ENCODE data around the gene GNAT1. TPM values are rescaled to one million over a fixed set of nuclear protein-coding genes. Genes with fewer than 3 reads are reported as not detected.
A peak's percentile ranks its signal among the peaks of the same experiment; 100 is the strongest.

Gene GNAT1
- total and polyA plus RNA-seq, 2 of the 13 experiments (the other 11 are each of a cell fraction or from before 2014, with no cell fraction given), result 0.15 TPM; not detected in 1

DNA sequence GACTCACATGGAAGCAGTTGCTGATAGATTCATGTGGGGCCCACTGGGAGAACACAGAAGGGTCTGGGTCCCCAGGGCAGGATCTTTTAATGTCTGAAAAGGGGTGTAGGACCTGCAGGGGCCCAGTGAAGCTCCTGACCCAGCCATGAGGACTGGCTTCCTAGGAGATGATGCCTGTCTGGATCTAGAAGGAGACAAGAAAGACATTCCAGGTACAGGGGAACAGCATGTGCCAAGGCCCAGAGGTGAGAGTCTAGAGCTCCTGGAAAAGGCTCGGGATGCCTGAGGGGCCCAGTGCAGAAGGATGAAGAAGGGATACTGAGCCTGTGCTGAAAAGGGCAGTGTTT is 41.0 kb upstream of the GNAT1 start:
- DNase-seq (ENCODE audit: low spot score) (no peak), ATAC-seq (peak; percentile 1; the same call in 2 of the 3 replicates), FAIRE-seq (no peak)
- 29% methylated on average over 1 of the region's 1 CpG for WGBS (ENCODE audit: low lambda C conversion rate)
- peak overlapping the region; percentile 28 for H2AFZ ChIP-seq (ENCODE audit: low read length)
- peak overlapping the region; percentile 58 for H3K9ac ChIP-seq (ENCODE audit: insufficient read depth, low read depth, low read length)
- no peaks in the 10 kb centered on the region for H3K79me2 ChIP-seq (ENCODE audit: insufficient read depth, low read length)
- peaks cover 0 to 15% of the 10 kb centered on the region in 2 experiments; a peak in 2 of 5 replicates for H3K27me3 ChIP-seq (ENCODE audit: control insufficient read depth in 1 of 2, insufficient read depth in 2 of 2, low read length in 2 of 2)
- H4K20me1 ChIP-seq (ENCODE audit: insufficient read depth, low read length), result no peaks in the 10 kb centered on the region
- peak overlapping the region; percentile 93 for H3K4me2 ChIP-seq (ENCODE audit: low read depth, low read length)
- H3K27ac ChIP-seq (ENCODE audit: extremely low read length, insufficient read depth, low read length), result peak overlapping the region; percentile 69
- in situ Hi-C loops (cut with HindIII; ENCODE audit: extremely low pct_ligation_motif_present, low pct_unique_long_range_greater_than_20kb), result no loop called here
- BruUV-seq (replicated peaks), result no TSS peak
- CTCF ChIA-PET (ENCODE audit: low intra/inter-chr PET ratio, low total read pairs), result no interaction called here
- no peaks in the 10 kb centered on the region for H3K36me3 ChIP-seq (replicated peaks in 1 of 2; ENCODE audit: control insufficient read depth in 1 of 2, insufficient read depth in 2 of 2, low read length in 2 of 2)
- peaks cover 66% of the 10 kb centered on the region for H3K4me1 ChIP-seq (ENCODE audit: insufficient read depth, low read length)
- intact Hi-C loops (cut with micrococcal nuclease; ENCODE audit: unreplicated experiment), result no loop called here
- no peaks in the 10 kb centered on the region for H3K9me3 ChIP-seq (ENCODE audit: low read length)
- POLR2A ChIA-PET, result interaction anchor here (0.9 to 4.3 kb wide), 17 partner anchors 10 to 114 kb away, joined by 3 to 23 read pairs (median 5); partner anchors contain the start of genes GNAI2, GNAT1 and SLC38A3
- H3K4me3 ChIP-seq (replicated peaks in 1 of 3; ENCODE audit: insufficient read depth in 1 of 3, low read depth in 2 of 3, low read length in 3 of 3), result peak overlapping the region; percentile 35 to 60 (median 43); a peak in 5 of 6 replicates
- TF ChIP-seq ARID2 (CRISPR knock-in tag; IDR thresholded peaks at IDR 0.05; ENCODE audit: borderline replicate concordance), result peak; percentile 66; the same call in 1 of the 2 replicates
- no peak for TF ChIP-seq KDM3A (CRISPR knock-in tag; IDR thresholded peaks at IDR 0.05; ENCODE audit: low read depth)
- TF ChIP-seq MEIS1 (CRISPR knock-in tag; IDR thresholded peaks at IDR 0.05; ENCODE audit: borderline replicate concordance), result 0 out of 2 replicates have a peak, but pooled peaks have one; percentile 34
- TF ChIP-seq, protein P1, sequence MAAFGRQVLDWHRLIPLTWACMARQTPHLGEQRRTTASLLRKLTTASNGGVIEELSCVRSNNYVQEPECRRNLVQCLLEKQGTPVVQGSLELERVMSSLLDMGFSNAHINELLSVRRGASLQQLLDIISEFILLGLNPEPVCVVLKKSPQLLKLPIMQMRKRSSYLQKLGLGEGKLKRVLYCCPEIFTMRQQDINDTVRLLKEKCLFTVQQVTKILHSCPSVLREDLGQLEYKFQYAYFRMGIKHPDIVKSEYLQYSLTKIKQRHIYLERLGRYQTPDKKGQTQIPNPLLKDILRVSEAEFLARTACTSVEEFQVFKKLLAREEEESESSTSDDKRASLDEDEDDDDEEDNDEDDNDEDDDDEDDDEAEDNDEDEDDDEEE (CRISPR knock-in tag; IDR thresholded peaks at IDR 0.05), result no peak
- TF ChIP-seq, protein P2, sequence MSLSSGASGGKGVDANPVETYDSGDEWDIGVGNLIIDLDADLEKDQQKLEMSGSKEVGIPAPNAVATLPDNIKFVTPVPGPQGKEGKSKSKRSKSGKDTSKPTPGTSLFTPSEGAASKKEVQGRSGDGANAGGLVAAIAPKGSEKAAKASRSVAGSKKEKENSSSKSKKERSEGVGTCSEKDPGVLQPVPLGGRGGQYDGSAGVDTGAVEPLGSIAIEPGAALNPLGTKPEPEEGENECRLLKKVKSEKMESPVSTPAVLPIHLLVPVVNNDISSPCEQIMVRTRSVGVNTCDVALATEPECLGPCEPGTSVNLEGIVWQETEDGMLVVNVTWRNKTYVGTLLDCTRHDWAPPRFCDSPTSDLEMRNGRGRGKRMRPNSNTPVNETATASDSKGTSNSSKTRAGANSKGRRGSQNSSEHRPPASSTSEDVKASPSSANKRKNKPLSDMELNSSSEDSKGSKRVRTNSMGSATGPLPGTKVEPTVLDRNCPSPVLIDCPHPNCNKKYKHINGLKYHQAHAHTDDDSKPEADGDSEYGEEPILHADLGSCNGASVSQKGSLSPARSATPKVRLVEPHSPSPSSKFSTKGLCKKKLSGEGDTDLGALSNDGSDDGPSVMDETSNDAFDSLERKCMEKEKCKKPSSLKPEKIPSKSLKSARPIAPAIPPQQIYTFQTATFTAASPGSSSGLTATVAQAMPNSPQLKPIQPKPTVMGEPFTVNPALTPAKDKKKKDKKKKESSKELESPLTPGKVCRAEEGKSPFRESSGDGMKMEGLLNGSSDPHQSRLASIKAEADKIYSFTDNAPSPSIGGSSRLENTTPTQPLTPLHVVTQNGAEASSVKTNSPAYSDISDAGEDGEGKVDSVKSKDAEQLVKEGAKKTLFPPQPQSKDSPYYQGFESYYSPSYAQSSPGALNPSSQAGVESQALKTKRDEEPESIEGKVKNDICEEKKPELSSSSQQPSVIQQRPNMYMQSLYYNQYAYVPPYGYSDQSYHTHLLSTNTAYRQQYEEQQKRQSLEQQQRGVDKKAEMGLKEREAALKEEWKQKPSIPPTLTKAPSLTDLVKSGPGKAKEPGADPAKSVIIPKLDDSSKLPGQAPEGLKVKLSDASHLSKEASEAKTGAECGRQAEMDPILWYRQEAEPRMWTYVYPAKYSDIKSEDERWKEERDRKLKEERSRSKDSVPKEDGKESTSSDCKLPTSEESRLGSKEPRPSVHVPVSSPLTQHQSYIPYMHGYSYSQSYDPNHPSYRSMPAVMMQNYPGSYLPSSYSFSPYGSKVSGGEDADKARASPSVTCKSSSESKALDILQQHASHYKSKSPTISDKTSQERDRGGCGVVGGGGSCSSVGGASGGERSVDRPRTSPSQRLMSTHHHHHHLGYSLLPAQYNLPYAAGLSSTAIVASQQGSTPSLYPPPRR (CRISPR knock-in tag; IDR thresholded peaks at IDR 0.05; ENCODE audit: borderline replicate concordance), result no peak
- TF ChIP-seq, protein P3, sequence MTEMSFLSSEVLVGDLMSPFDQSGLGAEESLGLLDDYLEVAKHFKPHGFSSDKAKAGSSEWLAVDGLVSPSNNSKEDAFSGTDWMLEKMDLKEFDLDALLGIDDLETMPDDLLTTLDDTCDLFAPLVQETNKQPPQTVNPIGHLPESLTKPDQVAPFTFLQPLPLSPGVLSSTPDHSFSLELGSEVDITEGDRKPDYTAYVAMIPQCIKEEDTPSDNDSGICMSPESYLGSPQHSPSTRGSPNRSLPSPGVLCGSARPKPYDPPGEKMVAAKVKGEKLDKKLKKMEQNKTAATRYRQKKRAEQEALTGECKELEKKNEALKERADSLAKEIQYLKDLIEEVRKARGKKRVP (CRISPR knock-in tag; IDR thresholded peaks at IDR 0.05), result no peak
- no peak for TF ChIP-seq TCF12 (IDR thresholded peaks at IDR 0.05)
- 0 out of 2 replicates have a peak, but pooled peaks have one; percentile 13 for TF ChIP-seq TCF12 (CRISPR knock-in tag; IDR thresholded peaks at IDR 0.05)
- TF ChIP-seq ZNF724P (CRISPR knock-in tag; IDR thresholded peaks at IDR 0.05; ENCODE audit: borderline replicate concordance), result no peak
- TF ChIP-seq ZNF34 (CRISPR knock-in tag; IDR thresholded peaks at IDR 0.05; ENCODE audit: borderline replicate concordance), result 0 out of 2 replicates have a peak, but pooled peaks have one; percentile 26
- TF ChIP-seq, protein P4, sequence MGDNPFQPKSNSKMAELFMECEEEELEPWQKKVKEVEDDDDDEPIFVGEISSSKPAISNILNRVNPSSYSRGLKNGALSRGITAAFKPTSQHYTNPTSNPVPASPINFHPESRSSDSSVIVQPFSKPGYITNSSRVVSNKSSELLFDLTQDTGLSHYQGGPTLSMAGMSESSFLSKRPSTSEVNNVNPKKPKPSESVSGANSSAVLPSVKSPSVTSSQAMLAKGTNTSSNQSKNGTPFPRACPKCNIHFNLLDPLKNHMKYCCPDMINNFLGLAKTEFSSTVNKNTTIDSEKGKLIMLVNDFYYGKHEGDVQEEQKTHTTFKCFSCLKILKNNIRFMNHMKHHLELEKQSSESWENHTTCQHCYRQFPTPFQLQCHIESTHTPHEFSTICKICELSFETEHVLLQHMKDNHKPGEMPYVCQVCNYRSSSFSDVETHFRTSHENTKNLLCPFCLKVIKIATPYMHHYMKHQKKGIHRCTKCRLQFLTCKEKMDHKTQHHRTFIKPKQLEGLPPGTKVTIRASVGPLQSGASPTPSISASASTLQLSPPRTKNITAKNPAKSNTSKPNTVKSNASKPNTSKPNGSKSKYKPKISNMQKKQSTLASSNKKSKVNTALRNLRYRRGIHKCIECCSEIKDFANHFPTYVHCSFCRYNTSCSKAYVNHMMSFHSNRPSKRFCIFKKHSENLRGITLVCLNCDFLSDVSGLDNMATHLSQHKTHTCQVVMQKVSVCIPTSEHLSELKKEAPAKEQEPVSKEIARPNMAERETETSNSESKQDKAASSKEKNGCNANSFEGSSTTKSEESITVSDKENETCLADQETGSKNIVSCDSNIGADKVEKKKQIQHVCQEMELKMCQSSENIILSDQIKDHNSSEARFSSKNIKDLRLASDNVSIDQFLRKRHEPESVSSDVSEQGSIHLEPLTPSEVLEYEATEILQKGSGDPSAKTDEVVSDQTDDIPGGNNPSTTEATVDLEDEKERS (CRISPR knock-in tag; IDR thresholded peaks at IDR 0.05), result no peak
- TF ChIP-seq, protein P5, sequence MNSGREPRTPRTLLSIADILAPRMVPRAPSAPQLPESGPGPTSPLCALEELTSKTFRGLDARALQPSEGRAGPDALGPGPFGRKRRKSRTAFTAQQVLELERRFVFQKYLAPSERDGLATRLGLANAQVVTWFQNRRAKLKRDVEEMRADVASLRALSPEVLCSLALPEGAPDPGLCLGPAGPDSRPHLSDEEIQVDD (CRISPR knock-in tag; IDR thresholded peaks at IDR 0.05; ENCODE audit: borderline replicate concordance), result no peak
- no peak for TF ChIP-seq PHF20 (CRISPR knock-in tag; IDR thresholded peaks at IDR 0.05)
- no peak for TF ChIP-seq TRIM24 (CRISPR knock-in tag; IDR thresholded peaks at IDR 0.05)

All from HepG2 (cell line).